Body of pancreas (tissue), 4 donors: ENCODE measurements around the gene PDE9A. TPM values are rescaled to one million over a fixed set of nuclear protein-coding genes. Genes with fewer than 3 reads are reported as not detected.

ENCODE experiments used
- ATAC-seq: fragments of 150-250 bp; one replicate; pipeline ENCODE4 v1.9.1; 2016
- DNase-seq, 4 donors: peaks; one replicate each; pipeline ENCODE4 v3.0.0-alpha.2; 2019
- H3K27ac ChIP-seq, 4 donors: fragments of 200-600 bp; sonication (generic); 1 replicate in 3 of 4; 2 replicates in 1 of 4; pipeline versions ENCODE4 v1.5.1 to v1.6.1; 2016 to 2019; ENCODE audit warnings: mild to moderate bottlenecking in 1 of 4, mixed read lengths in 1 of 4, moderate library complexity in 1 of 4
- H3K27me3 ChIP-seq, 2 donors: fragments of 200-600 bp; sonication (generic); one replicate each; pipeline ENCODE4 v1.6.0; 2016; ENCODE audit warnings: mild to moderate bottlenecking in 1 of 2
- H3K36me3 ChIP-seq, 2 donors: fragments of 200-600 bp; sonication (generic); replicated peaks in 1 of 2; 2 replicates each; pipeline ENCODE4 v1.5.1; 2016; ENCODE audit warnings: low read depth in 2 of 2; ENCODE audit not compliant: insufficient read depth in 1 of 2
- H3K4me1 ChIP-seq: fragments of 200-600 bp; sonication (generic); one replicate; pipeline ENCODE4 v1.6.0; 2016
- H3K4me3 ChIP-seq, 2 donors: fragments of 200-600 bp; sonication (generic); 1 replicate in 1 of 2; 2 replicates in 1 of 2; pipeline ENCODE4 v1.5.1; 2016 to 2019
- H3K9me3 ChIP-seq, 3 donors: fragments of 200-600 bp; sonication (generic); 1 replicate in 2 of 3; 2 replicates in 1 of 3; pipeline ENCODE4 v1.5.1; 2016
- POLR2A ChIP-seq, 3 donors: fragments of 450-650 bp; IDR thresholded peaks; one replicate each; pipeline ENCODE4 v1.6.1; 2016; ENCODE audit warnings: antibody characterized with exemption in 3 of 3, mild to moderate bottlenecking in 2 of 3
- WGBS, 2 donors: methylation state at CpG; one replicate each; pipeline ENCODE4 v1.1.5; 2017; 5-methylcytosine and 5-hydroxymethylcytosine counted together
- intact Hi-C: fragments of 100-400 bp; cut with DNase I; formaldehyde crosslinking; loops from one replicate; pipeline ENCODE4 v1.15.1; 2023
- total RNA-seq, 2 donors: library from RNA; depleted of rRNA; stranded (reverse); fragments of >200 nt; gene quantifications; one replicate each; pipeline ENCODE4 v1.1.0, GENCODE V29; 2016
- TF ChIP-seq, protein P1 (sequence below), 7 experiments: fragments of 450-650 bp in 4 of 7; fragments of 200-600 bp in 3 of 7; sonication (generic) in 3 of 7; IDR thresholded peaks; one replicate each; pipeline ENCODE4 v1.5.1; 2016 to 2019; ENCODE audit warnings: antibody characterized with exemption in 7 of 7

PDE9A gene
- total RNA-seq, 2 donors from 2014 or later = 5.2 to 7.9 TPM

GRCh38 chr21:42784276-42784675, 130.9 kb downstream of the PDE9A start:
- Histone ChIP-seq H3K4me3 (no peak overlapping the region), H3K36me3 (no peaks in the 10 kb centered on the region), H3K9me3 (no peaks in the 10 kb centered on the region), H3K27ac (peak overlapping the region in 2 of 4 donors; percentile 50 to 55), H3K4me1 (peaks cover 14% of the 10 kb centered on the region), H3K27me3 (no peaks in the 10 kb centered on the region)
- WGBS, 2 donors = 39 to 52% methylated on average over 8 of the region's 8 CpGs
- intact Hi-C loops = no loop called here
- DNase-seq = peak in 1 of 4 donors; percentile 13
- ATAC-seq = no peak
- TF ChIP-seq POLR2A (IDR thresholded peaks at IDR 0.05) = no peak
- TF ChIP-seq, protein P1, sequence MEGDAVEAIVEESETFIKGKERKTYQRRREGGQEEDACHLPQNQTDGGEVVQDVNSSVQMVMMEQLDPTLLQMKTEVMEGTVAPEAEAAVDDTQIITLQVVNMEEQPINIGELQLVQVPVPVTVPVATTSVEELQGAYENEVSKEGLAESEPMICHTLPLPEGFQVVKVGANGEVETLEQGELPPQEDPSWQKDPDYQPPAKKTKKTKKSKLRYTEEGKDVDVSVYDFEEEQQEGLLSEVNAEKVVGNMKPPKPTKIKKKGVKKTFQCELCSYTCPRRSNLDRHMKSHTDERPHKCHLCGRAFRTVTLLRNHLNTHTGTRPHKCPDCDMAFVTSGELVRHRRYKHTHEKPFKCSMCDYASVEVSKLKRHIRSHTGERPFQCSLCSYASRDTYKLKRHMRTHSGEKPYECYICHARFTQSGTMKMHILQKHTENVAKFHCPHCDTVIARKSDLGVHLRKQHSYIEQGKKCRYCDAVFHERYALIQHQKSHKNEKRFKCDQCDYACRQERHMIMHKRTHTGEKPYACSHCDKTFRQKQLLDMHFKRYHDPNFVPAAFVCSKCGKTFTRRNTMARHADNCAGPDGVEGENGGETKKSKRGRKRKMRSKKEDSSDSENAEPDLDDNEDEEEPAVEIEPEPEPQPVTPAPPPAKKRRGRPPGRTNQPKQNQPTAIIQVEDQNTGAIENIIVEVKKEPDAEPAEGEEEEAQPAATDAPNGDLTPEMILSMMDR (IDR thresholded peaks at IDR 0.05) = no peak

GRCh38 chr21:42784896-42785451, 131.6 kb downstream of the PDE9A start:
- intact Hi-C loops = no loop called here
- TF ChIP-seq POLR2A (IDR thresholded peaks at IDR 0.05) = no peak
- TF ChIP-seq, protein P1 (IDR thresholded peaks at IDR 0.05) = no peak
- Histone ChIP-seq H3K27ac (no peak overlapping the region), H3K9me3 (no peaks in the 10 kb centered on the region), H3K4me1 (peaks cover 14% of the 10 kb centered on the region), H3K4me3 (no peak overlapping the region), H3K27me3 (no peaks in the 10 kb centered on the region), H3K36me3 (no peaks in the 10 kb centered on the region)
- ATAC-seq = no peak
- no peak for DNase-seq
- 66 to 78% methylated on average over 7 to 17 of the region's 17 CpGs for WGBS, 2 donors

GRCh38 chr21:42785666-42786427, 132.4 kb downstream of the PDE9A start:
- WGBS, 2 donors = 84 to 85% methylated on average over 21 to 28 of the region's 28 CpGs
- intact Hi-C loops = no loop called here

DNA sequence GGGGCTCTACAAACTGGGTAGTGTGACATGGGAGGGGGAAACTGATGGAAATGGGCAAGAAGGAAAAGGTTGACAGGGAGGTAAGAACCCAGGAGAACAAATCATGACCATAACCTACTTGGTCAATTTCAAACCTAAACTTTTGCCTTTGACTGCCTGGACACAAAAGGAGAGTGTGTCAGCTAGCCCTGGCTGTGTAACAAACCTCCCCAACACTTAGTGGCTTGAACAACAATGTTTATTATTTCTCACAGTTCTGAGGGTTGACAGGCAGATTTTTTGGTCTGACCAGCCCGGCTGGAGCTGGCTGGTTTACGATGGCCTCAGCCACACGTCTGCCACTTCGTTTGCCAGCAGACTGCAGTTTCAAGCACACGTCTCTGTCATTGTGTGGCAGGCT, 133.5 kb downstream of the PDE9A start:
- 85 to 90% methylated on average over 5 of the region's 5 CpGs for WGBS, 2 donors
- Histone ChIP-seq H3K4me3 (no peak overlapping the region), H3K36me3 (no peaks in the 10 kb centered on the region), H3K27me3 (no peaks in the 10 kb centered on the region), H3K4me1 (peaks cover 4% of the 10 kb centered on the region), H3K9me3 (no peaks in the 10 kb centered on the region), H3K27ac (no peak overlapping the region)
- TF ChIP-seq POLR2A (IDR thresholded peaks at IDR 0.05) = no peak
- TF ChIP-seq, protein P1 (IDR thresholded peaks at IDR 0.05) = no peak
- DNase-seq (no peak), ATAC-seq (no peak)
- intact Hi-C loops = no loop called here

More at GRCh38 chr21:42785666-42786427, 132.4 kb downstream of the PDE9A start:
- TF ChIP-seq, protein P1 (IDR thresholded peaks at IDR 0.05) = no peak
- TF ChIP-seq POLR2A (IDR thresholded peaks at IDR 0.05) = no peak
- Histone ChIP-seq H3K4me3 (no peak overlapping the region), H3K36me3 (no peaks in the 10 kb centered on the region), H3K27me3 (no peaks in the 10 kb centered on the region), H3K4me1 (peaks cover 13% of the 10 kb centered on the region), H3K27ac (no peak overlapping the region), H3K9me3 (no peaks in the 10 kb centered on the region)
- ATAC-seq (no peak), DNase-seq (no peak)
